Activated effector memory CD4-positive, alpha-beta T cell treated with anti-CD3 and anti-CD28 coated beads, Interleukin-2, amount 50 U/mL, for 16 hours (primary cell): ENCODE data around the gene HOXD10.

Experiments
- DNase-seq: peaks from one replicate; pipeline ENCODE4 v3.0.0-alpha.2; 2020

The HOXD10 gene

DNA sequence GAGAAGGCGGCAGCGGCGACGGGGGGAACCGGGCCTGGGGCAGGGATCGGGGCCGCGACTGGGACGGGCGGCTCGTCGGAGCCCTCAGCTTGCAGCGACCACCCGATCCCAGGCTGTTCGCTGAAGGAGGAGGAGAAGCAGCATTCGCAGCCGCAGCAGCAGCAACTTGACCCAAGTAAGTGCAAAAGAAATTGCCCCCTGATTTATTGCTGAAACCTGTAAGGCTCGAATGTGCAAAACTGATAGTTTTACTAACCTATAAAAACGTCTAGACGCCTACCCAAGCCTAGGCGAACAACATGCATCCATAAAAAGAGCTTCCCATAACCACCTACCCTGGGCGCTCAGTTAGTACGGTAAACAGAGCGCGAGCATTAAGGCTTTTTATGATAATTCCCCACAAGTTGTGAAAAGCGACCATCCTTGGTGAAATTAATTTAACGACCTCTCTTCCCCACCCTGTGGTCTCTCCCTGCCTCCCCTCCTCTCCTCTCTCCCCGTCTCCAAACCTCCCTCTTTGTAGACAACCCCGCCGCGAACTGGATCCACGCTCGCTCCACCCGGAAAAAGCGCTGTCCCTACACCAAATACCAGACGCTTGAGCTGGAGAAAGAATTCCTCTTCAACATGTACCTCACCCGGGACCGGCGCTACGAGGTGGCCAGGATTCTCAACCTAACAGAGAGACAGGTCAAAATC, 7.0 kb downstream of the HOXD10 start:
- no peak for DNase-seq

GRCh38 chr2:176124110-176124946, 7.8 kb downstream of the HOXD10 start:
- no peak for DNase-seq

DNA sequence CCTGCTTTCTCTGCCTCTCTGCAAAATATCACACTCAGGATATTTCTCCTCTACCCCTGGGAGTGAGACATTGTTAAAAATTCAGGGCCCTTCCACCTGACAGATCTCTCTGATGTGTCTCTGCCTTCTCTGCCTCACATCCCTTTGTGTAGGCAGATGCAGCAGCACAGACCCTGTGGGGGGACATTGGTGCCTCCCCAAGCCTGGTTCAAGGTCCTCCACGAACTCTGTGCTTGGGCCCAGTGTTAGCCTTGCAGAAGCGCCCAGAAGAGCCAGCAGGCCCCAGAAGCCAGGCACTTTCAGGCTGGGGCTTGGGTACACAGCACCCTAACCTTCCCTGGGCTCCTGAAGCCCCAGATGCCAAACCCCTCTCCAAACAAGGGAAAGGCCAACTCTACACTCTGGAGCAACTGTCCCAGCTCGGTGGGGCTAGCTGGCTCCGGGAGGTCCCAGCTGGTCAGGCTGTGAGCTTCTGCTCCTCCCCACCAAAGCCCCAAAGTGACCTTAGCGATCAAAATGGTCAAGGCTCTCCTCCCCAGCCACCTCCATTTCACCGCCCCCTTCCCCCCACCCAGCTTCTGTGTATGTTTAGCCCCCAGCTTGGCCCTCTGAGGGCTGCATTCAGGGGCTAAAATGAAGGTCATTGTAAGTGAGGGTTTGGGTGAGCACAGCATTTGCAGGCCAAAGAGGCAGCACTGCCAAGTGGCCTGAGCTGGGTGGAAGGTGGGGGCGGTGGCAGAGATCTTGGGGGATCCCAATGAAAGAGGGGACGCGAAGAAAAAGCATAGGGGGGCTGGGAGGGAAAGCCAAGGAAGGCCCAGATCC, 8.6 kb downstream of the HOXD10 start:
- no peak for DNase-seq

DNA sequence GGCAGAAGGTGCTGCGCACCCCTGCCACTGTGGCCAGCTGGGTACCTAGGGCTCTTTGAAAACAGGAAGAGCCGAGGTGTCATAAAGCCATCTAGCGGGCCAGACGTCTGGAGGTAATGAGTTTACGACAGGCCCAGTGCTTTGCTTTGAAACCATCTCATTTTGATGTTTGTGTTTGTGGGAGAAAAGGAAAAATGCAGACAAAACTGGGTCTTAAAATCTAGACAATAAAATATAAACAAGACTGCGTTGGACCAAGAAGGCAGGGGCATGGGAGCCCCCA, 9.1 kb downstream of the HOXD10 start:
- no peak for DNase-seq

DNA sequence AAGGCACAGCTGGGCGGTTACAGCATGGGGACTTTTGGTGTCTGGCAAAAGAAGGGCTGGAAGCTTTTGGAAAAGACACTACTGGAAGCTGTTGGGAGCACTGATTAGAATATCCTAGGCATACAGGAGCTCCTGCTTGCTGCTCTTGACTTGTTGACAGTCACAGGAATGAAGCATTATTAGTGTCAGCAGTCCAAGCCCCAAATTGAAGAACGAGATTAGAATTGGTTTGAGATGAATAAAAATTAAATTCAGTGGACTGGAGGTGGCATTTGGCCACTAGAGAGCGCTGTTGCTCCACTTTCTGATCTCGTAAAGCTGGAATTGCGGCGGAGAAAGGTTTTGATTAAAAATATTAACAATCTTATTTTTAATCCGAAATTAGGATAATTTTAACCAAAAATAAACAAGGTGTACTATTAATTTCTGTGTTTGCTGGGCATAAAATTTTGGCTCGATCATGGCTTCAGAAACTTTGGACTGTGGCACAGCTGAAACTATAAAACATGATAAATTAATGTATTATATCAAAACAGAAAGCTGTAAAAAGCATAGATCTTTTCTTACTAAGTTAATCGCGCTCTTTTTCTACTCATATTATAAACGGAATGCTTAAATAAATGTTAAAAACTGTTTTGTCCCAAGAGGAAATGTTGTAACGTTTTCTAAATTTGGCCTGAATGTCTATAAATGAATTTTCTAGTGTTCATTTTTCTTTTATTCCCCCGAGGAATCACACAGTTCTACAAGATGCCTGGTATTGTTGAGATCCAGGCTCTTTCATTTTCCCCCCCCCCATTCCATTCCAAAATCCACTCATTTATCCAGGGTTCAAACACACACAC, 10.6 kb downstream of the HOXD10 start:
- DNase-seq: peak; percentile 87

- DNase-seq: no peak
Measured at GRCh38 chr2:176127774-176128072, 11.1 kb downstream of the HOXD10 start.

DNA sequence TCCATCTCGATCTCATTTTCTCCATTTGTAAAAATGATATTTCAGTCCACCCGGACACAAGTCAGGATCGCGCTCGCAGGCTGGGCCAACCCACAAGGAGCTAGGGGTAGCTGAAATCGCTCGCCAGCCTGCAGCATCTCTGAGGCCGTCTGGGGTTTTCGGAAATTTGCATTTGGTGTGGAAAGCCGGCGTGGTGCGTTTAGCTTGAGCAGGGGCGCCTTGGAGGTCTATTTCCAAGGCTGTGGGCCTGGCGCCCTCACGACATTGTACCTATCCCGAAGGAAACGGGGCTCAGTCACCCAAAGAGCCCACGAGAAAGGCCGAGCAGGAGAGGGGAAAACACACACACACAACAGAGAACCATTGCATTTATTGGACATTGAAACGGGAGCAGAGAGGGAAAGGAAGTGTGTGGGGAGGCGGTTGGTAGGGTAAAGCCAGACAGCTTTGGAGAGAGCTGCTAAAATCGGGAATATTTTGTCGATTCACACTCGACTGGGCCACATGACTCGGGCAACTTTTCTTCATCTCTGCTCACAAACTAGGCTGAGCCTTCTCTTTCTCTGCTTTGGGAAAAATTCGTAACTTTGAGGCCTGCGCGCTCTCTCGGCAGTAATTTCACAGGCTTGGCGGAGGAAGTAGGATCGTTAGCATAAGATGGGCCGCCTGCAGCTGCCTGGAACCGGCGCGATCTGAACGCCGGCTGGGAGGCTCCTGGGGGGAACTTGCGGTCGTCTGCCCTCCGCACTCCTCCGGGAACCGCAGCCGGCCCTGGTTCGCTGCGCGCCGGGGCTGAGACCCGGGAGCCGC, 11.8 kb downstream of the HOXD10 start:
- DNase-seq: no peak

DNA sequence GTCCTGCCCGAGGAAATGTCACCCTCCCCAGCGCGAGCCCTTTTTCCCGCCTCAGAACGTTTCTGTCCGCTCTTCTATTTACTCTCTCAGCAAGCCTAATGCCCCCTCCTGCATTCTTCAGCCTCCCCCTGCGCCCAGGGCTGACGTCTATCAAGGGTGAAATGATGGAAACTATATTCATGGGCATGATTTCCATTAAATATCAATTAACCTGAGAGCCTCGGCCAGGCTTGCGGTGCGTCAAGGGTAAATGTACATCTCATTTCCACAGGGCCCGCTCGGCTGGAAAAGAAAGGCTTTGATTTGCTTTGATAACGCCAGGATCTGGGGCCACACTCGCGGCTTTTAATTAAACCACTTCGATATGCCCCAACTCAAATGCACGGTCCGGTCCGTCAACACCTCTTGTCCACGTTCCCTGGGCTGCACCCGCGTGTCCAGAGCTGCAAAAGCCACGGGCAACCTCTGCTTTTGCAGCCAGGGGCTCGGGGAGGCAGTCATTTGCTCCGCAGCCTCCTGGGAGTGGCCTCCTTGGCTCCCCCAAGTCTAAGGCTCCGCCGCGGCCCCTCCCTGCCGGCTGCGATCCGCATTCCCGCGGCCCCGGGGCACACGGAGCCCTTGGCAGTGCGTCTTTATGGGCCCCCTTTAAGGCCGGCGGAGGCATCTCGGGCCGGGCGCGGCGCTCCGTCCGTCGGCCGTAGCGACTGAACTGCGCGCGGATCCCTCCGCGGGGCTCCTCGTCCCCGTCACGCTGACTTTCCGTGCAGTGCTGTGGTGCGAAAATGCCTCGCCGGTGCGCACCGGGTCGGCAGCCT, 12.6 kb downstream of the HOXD10 start, which contains the start of gene HOXD8:
Gene HOXD8 (plus strand): TSS at position 724 of the 815 bp plus-strand sequence. CDS start 662 bp downstream, outside the sequence.
- no peak for DNase-seq

DNA sequence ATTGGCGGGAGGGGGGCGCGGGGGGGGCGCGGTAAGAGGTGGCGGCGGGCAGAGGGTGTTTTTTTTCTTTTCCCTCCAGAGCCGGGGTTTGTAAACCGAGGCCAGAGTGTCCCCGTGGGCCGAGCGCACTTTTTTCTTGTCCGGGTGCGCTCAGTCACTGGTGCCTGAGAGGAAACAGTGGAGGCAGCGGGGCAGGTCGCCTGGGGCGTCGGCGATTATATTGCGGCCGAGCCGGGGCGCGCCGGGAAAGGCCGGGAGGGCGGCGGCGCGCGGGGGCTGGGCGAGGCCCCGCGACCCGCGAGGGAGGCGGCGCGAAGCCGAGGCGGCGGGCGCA, 13.2 kb downstream of the HOXD10 start:
- DNase-seq: no peak

GRCh38 chr2:176130147-176130956, 13.8 kb downstream of the HOXD10 start:
- no peak for DNase-seq

DNA sequence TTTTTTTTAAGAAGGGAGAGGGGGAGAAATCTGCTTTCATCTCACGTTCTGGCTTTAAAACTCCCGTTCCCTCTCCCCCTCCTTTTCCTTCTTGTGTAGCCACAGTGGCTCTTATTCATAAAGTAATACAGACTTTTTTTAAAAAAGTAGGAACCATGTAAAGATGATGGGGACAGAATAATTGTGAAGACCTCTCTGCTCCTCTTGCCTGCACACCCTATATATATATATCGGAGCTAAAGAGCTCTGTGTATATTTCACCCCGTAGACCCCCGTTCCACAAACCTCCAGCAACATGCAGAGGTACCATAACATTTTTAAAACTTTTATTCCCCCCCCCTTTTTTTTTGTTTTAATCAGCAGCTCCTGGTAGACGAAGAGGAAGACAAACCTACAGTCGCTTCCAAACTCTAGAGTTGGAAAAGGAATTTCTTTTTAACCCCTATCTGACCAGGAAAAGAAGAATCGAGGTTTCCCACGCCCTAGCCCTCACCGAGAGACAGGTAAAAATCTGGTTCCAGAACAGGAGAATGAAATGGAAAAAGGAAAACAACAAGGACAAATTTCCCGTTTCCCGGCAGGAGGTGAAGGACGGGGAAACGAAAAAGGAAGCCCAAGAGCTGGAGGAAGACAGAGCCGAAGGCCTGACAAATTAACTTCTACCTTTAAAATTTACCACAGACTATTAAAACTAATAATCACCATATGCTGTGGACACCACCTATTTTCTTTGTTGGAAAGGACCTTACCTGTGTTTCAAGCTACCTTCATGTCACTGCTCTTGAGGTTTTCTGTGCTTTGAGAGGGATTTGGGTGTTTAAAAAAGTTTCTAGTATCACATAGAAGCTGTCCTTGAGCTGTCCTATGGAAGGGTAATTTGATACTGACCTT, 14.6 kb downstream of the HOXD10 start:
- DNase-seq: no peak

DNA sequence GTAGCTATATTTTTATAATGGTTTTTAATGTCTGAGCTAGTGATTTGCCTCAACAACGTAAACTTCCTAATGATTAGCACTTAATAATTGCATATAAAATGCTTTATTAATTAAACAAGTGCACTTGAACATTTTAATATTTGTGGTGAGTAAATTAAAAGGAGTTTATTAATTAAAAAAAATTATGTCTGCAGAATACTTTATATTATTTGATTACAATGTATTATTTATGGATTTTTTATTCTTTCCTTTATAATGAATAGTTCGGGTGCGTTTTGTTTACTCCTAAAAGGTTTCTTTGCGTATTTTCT, 15.2 kb downstream of the HOXD10 start:
- DNase-seq: no peak

DNA sequence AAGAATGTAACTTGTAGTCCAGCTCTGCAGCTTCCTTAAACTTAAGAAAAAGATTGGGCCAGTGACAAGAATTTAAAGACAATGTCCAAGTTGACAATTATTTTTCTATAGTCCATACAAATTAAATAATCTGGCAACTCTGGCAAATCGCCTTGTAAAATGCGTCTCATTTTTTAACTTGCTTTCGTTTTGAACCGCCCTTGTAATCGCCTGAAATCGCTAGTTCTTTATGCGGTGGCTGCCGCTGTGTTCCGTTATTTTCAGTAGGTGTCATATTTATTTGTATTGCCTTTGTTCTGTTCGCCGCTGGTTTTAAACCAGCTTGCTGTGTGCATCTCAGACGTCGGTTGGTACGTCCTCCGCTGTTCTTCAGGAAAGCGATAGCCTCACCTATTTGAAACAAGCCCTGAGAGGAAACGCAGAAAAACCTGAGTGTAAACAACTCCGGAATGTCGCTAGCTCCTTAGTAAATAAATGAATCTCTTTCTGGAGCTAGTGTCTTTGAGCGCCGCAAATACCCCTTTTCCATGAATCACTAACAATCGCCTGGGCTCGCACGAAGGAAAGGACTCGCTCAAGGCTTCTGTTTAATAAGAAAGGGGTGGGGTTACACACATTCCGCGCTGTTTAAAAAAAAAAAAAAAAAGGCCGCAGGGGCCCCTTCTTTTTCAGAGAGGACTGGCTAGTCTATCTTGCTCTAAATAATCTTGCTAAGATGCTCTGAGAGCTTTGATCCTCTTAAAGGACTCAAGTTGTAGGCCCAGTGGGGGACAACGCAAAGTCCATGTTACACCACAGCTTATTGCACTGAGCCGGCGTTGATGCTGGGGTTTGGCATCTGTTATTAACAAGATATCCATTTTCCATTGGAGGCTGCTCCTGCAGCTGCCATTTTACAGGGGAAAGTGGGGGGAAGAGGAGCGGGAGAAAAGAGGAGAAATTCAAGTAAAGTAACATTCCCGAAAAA, 15.9 kb downstream of the HOXD10 start:
- no peak for DNase-seq

DNA sequence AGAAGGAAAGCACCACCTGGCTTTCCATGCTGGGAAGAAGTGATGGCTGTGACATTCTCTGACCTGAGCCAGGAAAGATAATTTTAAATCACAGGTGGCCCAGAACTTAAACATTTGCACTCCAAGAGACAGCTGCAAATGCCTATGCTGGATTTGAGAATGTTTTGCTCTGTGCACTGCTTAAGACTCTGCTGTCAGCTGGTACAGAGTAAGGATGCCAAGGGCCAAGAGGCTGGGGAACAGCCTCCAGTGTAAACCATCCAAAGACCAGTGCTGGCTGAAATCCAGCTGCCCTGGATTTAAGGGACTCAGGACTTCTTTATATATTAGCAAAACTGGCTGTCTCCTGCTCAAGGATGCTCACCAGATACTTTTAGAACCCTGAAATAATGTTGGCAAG, 16.8 kb downstream of the HOXD10 start:
- DNase-seq: no peak

DNA sequence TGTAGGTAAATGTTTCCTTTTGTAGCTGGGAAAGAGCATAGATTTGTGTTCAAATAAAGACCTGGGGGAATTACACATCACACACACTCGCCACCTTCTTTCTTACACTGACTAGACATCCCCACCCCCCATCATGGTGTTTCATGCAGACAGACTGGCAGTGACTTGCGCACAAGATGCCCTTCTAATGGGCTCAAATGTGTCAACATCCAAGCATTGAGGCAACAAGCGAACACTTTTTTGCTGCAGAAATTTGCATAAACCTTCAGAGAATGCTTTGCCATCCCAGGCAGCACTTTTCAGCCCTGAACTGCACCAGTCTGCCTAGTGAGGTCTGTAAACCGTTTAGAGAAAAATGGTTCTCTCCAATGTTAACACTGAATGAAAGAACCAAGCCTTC, 17.5 kb downstream of the HOXD10 start:
- no peak for DNase-seq

GRCh38 chr2:176135035-176135440, 18.5 kb downstream of the HOXD10 start:
- no peak for DNase-seq

DNA sequence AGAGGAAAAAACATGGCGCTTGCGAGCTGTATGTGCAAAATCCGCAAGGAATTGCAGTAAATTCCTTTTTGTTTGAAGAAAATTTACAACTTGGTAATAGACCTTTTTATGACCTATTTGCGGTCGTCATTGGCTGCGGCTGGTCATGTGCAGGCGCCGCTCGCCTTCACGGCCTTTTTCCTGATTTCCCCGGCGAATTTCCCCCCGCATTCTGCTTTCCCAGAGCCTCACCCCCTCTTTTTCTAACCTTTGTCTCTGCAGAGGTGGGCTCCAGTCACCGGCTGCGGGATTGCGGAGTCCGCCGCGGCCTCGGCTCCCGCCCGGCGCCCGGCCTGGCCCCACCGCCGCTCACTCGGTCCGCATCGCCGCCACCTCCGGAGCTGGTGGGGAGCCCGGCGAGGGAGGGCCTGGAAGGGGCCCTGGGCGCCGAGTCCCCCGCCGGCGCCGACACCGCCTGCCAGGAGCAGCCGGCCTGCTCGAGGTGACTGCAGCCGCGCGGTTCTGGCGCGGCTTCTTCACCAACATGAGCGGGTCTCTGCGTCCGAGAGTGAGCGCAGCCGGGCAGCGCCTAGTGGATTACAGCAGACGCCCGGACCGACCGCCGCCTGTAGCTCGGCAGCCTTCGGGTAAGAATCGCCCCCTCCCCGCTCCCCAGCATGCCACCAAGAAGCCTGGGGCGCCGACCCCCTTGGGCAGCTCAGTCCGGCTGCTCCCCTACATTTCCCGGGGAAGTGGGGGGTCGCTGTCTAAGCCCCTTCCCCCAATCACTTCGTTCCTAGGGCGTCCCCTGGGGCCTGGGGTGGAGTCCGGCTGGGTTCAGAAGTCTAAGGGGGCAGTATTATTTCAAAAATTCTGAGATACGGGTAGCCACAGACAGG, 20.0 kb downstream of the HOXD10 start:
- DNase-seq: no peak
